Neutrophil (primary cell): Measurements from ENCODE around the gene LBH.

Experiments used
- H3K27ac ChIP-seq: fragments of 200-600 bp; sonication (generic); 2 replicates; pipeline ENCODE4 v1.5.1; 2016; ENCODE audit warnings: mild to moderate bottlenecking, moderate library complexity
- H3K27me3 ChIP-seq: fragments of 200-600 bp; sonication (generic); 2 replicates; pipeline ENCODE4 v1.6.0; 2016; ENCODE audit warnings: mild to moderate bottlenecking
- H3K36me3 ChIP-seq: fragments of 200-600 bp; sonication (generic); 2 replicates; pipeline ENCODE4 v1.5.1; 2017
- H3K4me1 ChIP-seq, 2 experiments: fragments of 200-600 bp in 1 of 2; sonication (generic) in 1 of 2; 1 replicate in 1 of 2; 2 replicates in 1 of 2; pipeline versions ENCODE4 v1.5.1 to v1.6.1; 2013 to 2016; ENCODE audit warnings: low read depth in 1 of 2, low read length in 1 of 2, mild to moderate bottlenecking in 1 of 2, moderate library complexity in 1 of 2; ENCODE audit not compliant: control insufficient read depth in 1 of 2, insufficient read depth in 1 of 2
- H3K4me3 ChIP-seq, 2 experiments: fragments of 200-600 bp in 1 of 2; sonication (generic) in 1 of 2; 1 replicate in 1 of 2; 2 replicates in 1 of 2; pipeline ENCODE4 v1.5.1; 2013 to 2016; ENCODE audit warnings: low read depth in 1 of 2, low read length in 1 of 2, mild to moderate bottlenecking in 1 of 2, moderate library complexity in 1 of 2
- H3K9me3 ChIP-seq: fragments of 200-600 bp; sonication (generic); 2 replicates; pipeline ENCODE4 v1.5.1; 2016
- CTCF ChIP-seq: fragments of 200-600 bp; sonication (generic); IDR thresholded peaks from 2 replicates; pipeline ENCODE4 v1.5.1; 2016; ENCODE audit warnings: antibody characterized with exemption

LBH gene

DNA sequence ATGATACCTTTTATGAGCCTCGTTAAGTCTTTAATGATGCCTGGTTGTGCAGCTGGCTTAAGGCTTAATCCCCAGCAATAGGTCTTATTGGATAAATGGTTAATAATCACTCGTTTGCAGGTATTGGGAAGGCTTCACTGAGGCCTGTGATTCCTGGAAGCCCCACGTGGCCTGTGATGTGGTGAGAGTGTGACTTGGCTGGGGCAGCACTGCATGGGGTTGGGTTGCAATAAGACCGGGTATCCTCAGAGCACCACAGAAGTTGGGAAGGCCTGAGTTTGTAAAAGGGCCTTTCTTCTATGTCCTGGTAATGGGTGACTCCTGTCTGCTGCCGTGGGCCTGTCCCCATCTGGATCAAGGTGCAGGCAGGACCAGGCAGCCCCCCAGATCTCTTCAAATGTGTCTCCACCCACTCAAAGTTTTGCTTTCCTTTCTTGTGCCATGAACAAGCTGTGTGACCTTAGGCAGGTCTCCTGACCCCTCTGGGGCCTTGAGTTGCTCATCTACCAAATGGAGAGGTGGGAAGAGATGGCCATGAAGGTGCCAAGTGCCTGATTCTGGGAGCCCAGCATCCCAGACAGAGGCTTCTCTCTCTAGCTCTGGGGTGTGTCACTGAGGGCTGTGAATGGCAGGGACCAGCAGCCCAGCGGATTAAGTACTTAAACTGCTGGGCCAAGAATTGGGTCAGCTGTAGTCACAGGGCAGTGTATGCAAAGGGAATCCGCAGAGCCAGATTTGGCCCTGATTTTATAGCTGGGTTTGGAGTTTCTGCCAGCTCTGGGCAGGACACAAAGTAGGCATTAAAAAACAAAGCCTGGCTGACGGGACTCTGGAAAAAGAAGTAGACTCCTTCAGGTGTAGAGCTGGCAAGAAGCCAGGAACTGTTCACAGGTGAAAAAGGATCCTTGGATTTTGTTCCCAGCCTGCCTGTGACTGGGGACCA, 24.4 kb downstream of the LBH start:
- H3K27ac ChIP-seq, result no peak overlapping the region
- H3K9me3 ChIP-seq, result no peaks in the 10 kb centered on the region
- no peaks in the 10 kb centered on the region for H3K36me3 ChIP-seq
- H3K27me3 ChIP-seq, result no peaks in the 10 kb centered on the region
- no peaks in the 10 kb centered on the region for H3K4me1 ChIP-seq
- no peak overlapping the region for H3K4me3 ChIP-seq
- TF ChIP-seq CTCF, result no peak

DNA sequence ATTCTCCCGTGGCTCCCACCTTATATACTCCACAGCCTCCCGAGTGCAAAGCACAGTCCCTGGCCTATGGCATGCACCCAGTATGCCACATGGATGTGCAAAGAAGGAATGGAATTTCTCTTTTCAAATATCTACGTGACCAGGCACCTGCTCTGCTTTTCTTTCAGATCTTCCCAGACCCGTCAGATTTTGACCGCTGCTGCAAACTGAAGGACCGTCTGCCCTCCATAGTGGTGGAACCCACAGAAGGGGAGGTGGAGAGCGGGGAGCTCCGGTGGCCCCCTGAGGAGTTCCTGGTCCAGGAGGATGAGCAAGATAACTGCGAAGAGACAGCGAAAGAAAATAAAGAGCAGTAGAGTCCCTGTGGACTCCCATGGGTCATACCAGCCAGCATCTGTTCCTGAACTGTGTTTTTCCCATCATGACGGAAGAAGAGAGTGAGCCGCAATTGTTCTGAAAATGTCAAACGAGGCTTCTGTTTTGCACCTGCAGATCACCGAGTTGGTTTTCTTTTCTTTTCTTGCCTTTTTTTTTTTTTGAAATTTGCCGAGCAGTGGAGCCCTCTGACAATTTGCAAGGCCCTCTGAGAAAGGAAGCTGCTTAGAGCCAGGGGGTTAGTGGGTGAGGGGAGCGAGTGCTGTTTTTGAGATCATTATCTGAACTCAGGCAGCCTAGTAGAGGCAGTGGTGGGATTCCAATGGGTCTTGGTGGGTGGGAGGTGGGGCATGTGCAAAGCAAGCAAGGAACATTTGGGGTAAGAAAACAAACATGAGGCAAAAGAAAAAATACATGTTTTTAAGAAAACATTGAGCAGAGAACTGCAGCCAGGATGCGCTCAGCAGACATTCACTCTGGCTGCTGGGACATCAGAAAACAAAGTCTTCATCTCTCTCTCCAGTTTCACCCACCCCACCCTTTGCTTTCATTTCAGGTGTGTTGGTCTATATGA, 26.2 kb downstream of the LBH start:
- H3K4me1 ChIP-seq, result no peaks in the 10 kb centered on the region
- no peak overlapping the region for H3K4me3 ChIP-seq
- no peak for TF ChIP-seq CTCF
- H3K36me3 ChIP-seq, result no peaks in the 10 kb centered on the region
- H3K9me3 ChIP-seq, result no peaks in the 10 kb centered on the region
- H3K27me3 ChIP-seq, result no peaks in the 10 kb centered on the region
- H3K27ac ChIP-seq, result no peak overlapping the region

DNA sequence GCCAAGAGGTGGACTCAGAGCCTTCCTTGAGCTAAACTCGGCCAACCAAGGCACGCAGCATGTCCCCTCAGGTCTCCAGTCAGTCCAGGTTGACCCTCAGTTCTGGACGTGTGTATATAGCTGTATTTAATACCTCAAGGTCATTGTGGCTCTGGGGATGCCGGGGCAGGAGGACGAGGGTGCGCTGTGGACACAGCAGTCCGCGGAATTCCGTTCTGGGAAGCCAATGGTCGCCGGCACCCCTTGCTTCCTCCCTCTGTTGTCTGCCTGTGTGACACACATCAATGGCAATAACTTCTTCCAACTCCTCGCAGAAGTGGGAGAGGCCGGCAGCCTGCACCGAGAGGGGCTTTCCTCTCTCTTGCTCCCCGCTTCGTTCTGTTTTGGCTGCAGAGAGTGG, 27.7 kb downstream of the LBH start:
- H3K4me3 ChIP-seq, result no peak overlapping the region
- no peaks in the 10 kb centered on the region for H3K36me3 ChIP-seq
- no peak overlapping the region for H3K27ac ChIP-seq
- H3K27me3 ChIP-seq, result no peaks in the 10 kb centered on the region
- no peak for TF ChIP-seq CTCF
- H3K9me3 ChIP-seq, result no peaks in the 10 kb centered on the region
- no peaks in the 10 kb centered on the region for H3K4me1 ChIP-seq

DNA sequence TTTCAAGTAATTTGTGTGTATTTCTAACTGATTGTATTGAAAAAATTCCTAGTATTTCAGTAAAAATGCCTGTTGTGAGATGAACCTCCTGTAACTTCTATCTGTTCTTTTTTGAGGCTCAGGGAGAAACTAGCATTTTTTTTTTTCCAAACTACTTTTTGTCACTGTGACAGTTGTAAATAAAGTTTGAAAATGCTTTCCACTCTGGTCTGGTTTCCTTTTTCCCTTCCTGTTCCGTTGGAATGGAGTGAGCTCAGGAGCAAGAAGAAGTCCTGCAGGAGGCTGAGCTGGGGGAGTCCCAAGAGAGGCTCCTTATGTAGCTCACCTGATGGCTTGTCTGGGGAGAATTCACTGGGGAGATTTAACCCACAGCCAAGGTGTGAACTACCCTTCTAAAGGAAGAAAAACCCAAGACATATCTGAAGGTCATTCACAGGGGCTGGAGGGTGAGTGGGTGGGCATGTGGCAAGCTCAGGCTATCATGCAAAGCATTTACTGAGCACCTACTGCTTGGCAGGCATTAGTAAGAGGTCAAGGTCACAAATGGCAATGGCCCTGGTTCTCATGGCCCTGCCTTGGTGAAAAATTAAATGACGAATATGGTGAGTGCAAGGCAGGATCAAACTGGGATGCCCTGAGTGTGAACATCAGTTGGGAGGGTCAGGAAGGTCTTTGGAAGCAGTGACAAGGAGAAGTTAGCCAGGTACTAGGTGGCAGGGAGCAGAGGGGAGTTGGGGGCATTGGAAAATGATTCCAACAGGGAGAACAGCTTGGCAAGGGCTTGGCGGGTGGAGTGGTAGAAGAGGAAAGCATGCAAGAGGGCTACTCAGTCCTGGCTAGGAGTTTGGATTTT, 28.7 kb downstream of the LBH start:
- no peak for TF ChIP-seq CTCF
- Histone ChIP-seq H3K27me3 (no peaks in the 10 kb centered on the region), H3K27ac (no peak overlapping the region), H3K9me3 (no peaks in the 10 kb centered on the region), H3K36me3 (no peaks in the 10 kb centered on the region), H3K4me1 (no peaks in the 10 kb centered on the region), H3K4me3 (no peak overlapping the region)

GRCh38 chr2:30260941-30261340, 29.6 kb downstream of the LBH start:
- Histone ChIP-seq H3K4me1 (peaks cover 0 to 2% of the 10 kb centered on the region in 2 experiments), H3K27ac (no peak overlapping the region)

More at GRCh38 chr2:30260941-30261340, 29.6 kb downstream of the LBH start:
- H3K36me3 ChIP-seq, result no peaks in the 10 kb centered on the region
- TF ChIP-seq CTCF, result no peak
- no peaks in the 10 kb centered on the region for H3K27me3 ChIP-seq
- H3K4me3 ChIP-seq, result no peak overlapping the region
- H3K9me3 ChIP-seq, result no peaks in the 10 kb centered on the region
